DMS 273 treated with DMSO at 0.1 percent for 48 hours (cell line): ENCODE data around the gene SRPRA.
"Not testable (repeated sequence)": the region's sequence is repeated elsewhere in the genome, so short reads cannot be mapped to it uniquely, and the experiment has no call there.

Experiments
- DNase-seq: peaks from one replicate; lab custom pipeline; 2025; lab: John Stamatoyannopoulos, UW

SRPRA gene

GRCh38 chr11:126268708-126269579, at the start of gene SRPRA, which contains the start of gene FOXRED1:
SRPRA (minus strand) TSS chr11:126268895; CDS start chr11:126268804, 91 bp downstream.
FOXRED1 (plus strand) TSS chr11:126269154; CDS start chr11:126269207, 53 bp downstream.
- DNase-seq = peak; percentile 93

GRCh38 chr11:126317756-126318573, 49.3 kb upstream of the SRPRA start:
- no peak for DNase-seq

GRCh38 chr11:126317432-126317755, 48.7 kb upstream of the SRPRA start:
- DNase-seq = no peak

GRCh38 chr11:126313826-126314225, 45.1 kb upstream of the SRPRA start:
- DNase-seq = no peak

GRCh38 chr11:126312961-126313360, 44.3 kb upstream of the SRPRA start:
- no peak for DNase-seq

- no peak for DNase-seq
Observed at GRCh38 chr11:126311401-126312291, 43.0 kb upstream of the SRPRA start.

- no peak for DNase-seq
Observed at GRCh38 chr11:126310992-126311310, 42.3 kb upstream of the SRPRA start.

GRCh38 chr11:126310200-126310991, 41.7 kb upstream of the SRPRA start:
- no peak for DNase-seq

GRCh38 chr11:126308771-126309170, 40.1 kb upstream of the SRPRA start:
- DNase-seq = not testable (repeated sequence)

- no peak for DNase-seq
Observed at GRCh38 chr11:126308271-126308671, 39.6 kb upstream of the SRPRA start.

- DNase-seq = no peak
Observed at GRCh38 chr11:126307706-126308105, 39.0 kb upstream of the SRPRA start.

- no peak for DNase-seq
Observed at GRCh38 chr11:126305699-126306098, 37.0 kb upstream of the SRPRA start.

GRCh38 chr11:126304457-126305075, 35.9 kb upstream of the SRPRA start:
- DNase-seq = no peak

GRCh38 chr11:126303623-126304456, 35.1 kb upstream of the SRPRA start, which contains the start of gene DCPS:
DCPS (plus strand) TSS chr11:126304060; CDS start chr11:126304081, 21 bp downstream.
- DNase-seq = peak; percentile 81

GRCh38 chr11:126297004-126297403, 28.3 kb upstream of the SRPRA start:
- no peak for DNase-seq

- no peak for DNase-seq
Observed at GRCh38 chr11:126293726-126294125, 25.0 kb upstream of the SRPRA start.

GRCh38 chr11:126290887-126291286, 22.2 kb upstream of the SRPRA start:
- DNase-seq = no peak

GRCh38 chr11:126288237-126288636, 19.5 kb upstream of the SRPRA start:
- DNase-seq = no peak

- DNase-seq = no peak
Observed at GRCh38 chr11:126284829-126285228, 16.1 kb upstream of the SRPRA start.
